Measurements from ENCODE around the gene RAB11FIP5. TPM values are rescaled to one million over a fixed set of nuclear protein-coding genes. Genes with fewer than 3 reads are reported as not detected.

RAB11FIP5 gene
- total and polyA plus RNA-seq, 3 experiments from 2014 or later = 2.7 to 10.4 (median 4.3) TPM

- DNase-seq = no peak
- Mint-ChIP-seq H3K4me3 (no peak overlapping the region), H3K9me3 (no peaks in the 10 kb centered on the region), H3K27me3 (peaks cover 1 to 4% of the 10 kb centered on the region in 2 donors), H3K27ac (peak overlapping the region in 1 of 8 donors; percentile 26), H3K4me1 (peaks cover 8 to 11% (median 9%) of the 10 kb centered on the region in 3 donors), H3K36me3 (no peaks in the 10 kb centered on the region)
- H3K4me1 ChIP-seq (ENCODE audit: insufficient read depth, low read length) = peaks cover 8% of the 10 kb centered on the region
- ChIA-PET CTCF (interaction anchor here (1.2 kb wide), 1 partner anchor 61 kb away, joined by 5 read pairs; no protein-coding TSS in a partner anchor), POLR2A (no interaction called here)
- no peaks in the 10 kb centered on the region for H3K9me3 ChIP-seq (ENCODE audit: low read length)
- H3K27ac ChIP-seq (ENCODE audit: low read depth, low read length) = no peak overlapping the region
- no peak overlapping the region for H3K4me3 ChIP-seq (ENCODE audit: low read length)
- H3K27me3 ChIP-seq (ENCODE audit: insufficient read depth, low read length, poor library complexity, severe bottlenecking) = no peaks in the 10 kb centered on the region
- H3K36me3 ChIP-seq (ENCODE audit: insufficient read depth, low read length) = no peaks in the 10 kb centered on the region
Measured at GRCh38 chr2:73116182-73116960, 3.6 kb upstream of the RAB11FIP5 start.

GRCh38 chr2:73114273-73114867, 1.6 kb upstream of the RAB11FIP5 start:
- peaks cover 12% of the 10 kb centered on the region for H3K4me1 ChIP-seq (ENCODE audit: insufficient read depth, low read length)
- Mint-ChIP-seq H3K27me3 (peaks cover 0 to 1% of the 10 kb centered on the region in 2 donors), H3K4me3 (peak overlapping the region; percentile 56 to 90 (median 73)), H3K9me3 (no peaks in the 10 kb centered on the region), H3K27ac (peak overlapping the region in 7 of 8 donors; percentile 5 to 79 (median 66)), H3K36me3 (no peaks in the 10 kb centered on the region), H3K4me1 (peaks cover 21 to 24% (median 22%) of the 10 kb centered on the region in 3 donors)
- DNase-seq = no peak
- no peak overlapping the region for H3K4me3 ChIP-seq (ENCODE audit: low read length)
- no peak overlapping the region for H3K27ac ChIP-seq (ENCODE audit: low read depth, low read length)
- H3K27me3 ChIP-seq (ENCODE audit: insufficient read depth, low read length, poor library complexity, severe bottlenecking) = no peaks in the 10 kb centered on the region
- ChIA-PET CTCF (interaction anchor here (4.0 kb wide), 1 partner anchor 63 kb away, joined by 15 read pairs; no protein-coding TSS in a partner anchor), POLR2A (interaction anchor here (0.6 kb wide), 1 partner anchor 165 kb away, joined by 3 read pairs; no protein-coding TSS in a partner anchor)
- H3K9me3 ChIP-seq (ENCODE audit: low read length) = no peaks in the 10 kb centered on the region
- H3K36me3 ChIP-seq (ENCODE audit: insufficient read depth, low read length) = no peaks in the 10 kb centered on the region

- Mint-ChIP-seq H3K27ac (peak overlapping the region in 7 of 8 donors; percentile 42 to 90 (median 73)), H3K4me1 (peaks cover 34 to 36% (median 36%) of the 10 kb centered on the region in 3 donors), H3K4me3 (peak overlapping the region; percentile 83 to 88 (median 86)), H3K36me3 (no peaks in the 10 kb centered on the region), H3K9me3 (no peaks in the 10 kb centered on the region), H3K27me3 (peaks cover 0 to 2% of the 10 kb centered on the region in 2 donors)
- ChIA-PET POLR2A (interaction anchor here (0.6 kb wide), 1 partner anchor 41 kb away, joined by 3 read pairs; the partner anchor contains the start of gene SFXN5), CTCF (interaction anchor here (1.0 to 4.0 kb wide), 6 partner anchors 12 to 225 kb away, joined by 3 to 15 read pairs (median 4); partner anchors contain the start of gene SPR)
- Histone ChIP-seq H3K4me3 (ENCODE audit: low read length) (peak overlapping the region; percentile 62), H3K27me3 (ENCODE audit: insufficient read depth, low read length, poor library complexity, severe bottlenecking) (no peaks in the 10 kb centered on the region), H3K9me3 (ENCODE audit: low read length) (no peaks in the 10 kb centered on the region), H3K4me1 (ENCODE audit: insufficient read depth, low read length) (peaks cover 12% of the 10 kb centered on the region), H3K27ac (ENCODE audit: low read depth, low read length) (peak overlapping the region; percentile 38), H3K36me3 (ENCODE audit: insufficient read depth, low read length) (no peaks in the 10 kb centered on the region)
- DNase-seq = peak in 3 of 5 donors; percentile 7 to 36 (median 32)
Measured at GRCh38 chr2:73112026-73112912, 479 bp downstream of the RAB11FIP5 start.

GRCh38 chr2:73111073-73112025, 1.4 kb downstream of the RAB11FIP5 start:
- Mint-ChIP-seq H3K9me3 (no peaks in the 10 kb centered on the region), H3K4me3 (peak overlapping the region; percentile 83 to 88 (median 86)), H3K36me3 (no peaks in the 10 kb centered on the region), H3K27me3 (peaks cover 0 to 2% of the 10 kb centered on the region in 2 donors), H3K27ac (peak overlapping the region in 7 of 8 donors; percentile 42 to 93 (median 74)), H3K4me1 (peaks cover 38 to 41% (median 40%) of the 10 kb centered on the region in 3 donors)
- Histone ChIP-seq H3K4me3 (ENCODE audit: low read length) (peak overlapping the region; percentile 62), H3K27ac (ENCODE audit: low read depth, low read length) (peak overlapping the region; percentile 38), H3K9me3 (ENCODE audit: low read length) (no peaks in the 10 kb centered on the region), H3K4me1 (ENCODE audit: insufficient read depth, low read length) (peaks cover 12% of the 10 kb centered on the region), H3K27me3 (ENCODE audit: insufficient read depth, low read length, poor library complexity, severe bottlenecking) (no peaks in the 10 kb centered on the region), H3K36me3 (ENCODE audit: insufficient read depth, low read length) (no peaks in the 10 kb centered on the region)
- DNase-seq = peak in 1 of 5 donors; percentile 12
- POLR2A ChIA-PET = no interaction called here
- CTCF ChIA-PET = interaction anchor here (1.0 to 4.0 kb wide), 7 partner anchors 11 to 101 kb away, joined by 3 to 15 read pairs (median 4); no protein-coding TSS in a partner anchor

- DNase-seq = no peak
- peaks cover 38 to 41% (median 40%) of the 10 kb centered on the region in 3 donors for H3K4me1 Mint-ChIP-seq
- peak overlapping the region; percentile 67 to 88 (median 85) for H3K4me3 Mint-ChIP-seq
- POLR2A ChIA-PET = no interaction called here
- peak overlapping the region in 6 of 8 donors; percentile 2 to 93 (median 66) for H3K27ac Mint-ChIP-seq
- no peak overlapping the region for H3K4me3 ChIP-seq (ENCODE audit: low read length)
- no peaks in the 10 kb centered on the region for H3K36me3 ChIP-seq (ENCODE audit: insufficient read depth, low read length)
- peaks cover 12% of the 10 kb centered on the region for H3K4me1 ChIP-seq (ENCODE audit: insufficient read depth, low read length)
- H3K9me3 ChIP-seq (ENCODE audit: low read length) = no peaks in the 10 kb centered on the region
- CTCF ChIA-PET = interaction anchor here (1.4 to 2.2 kb wide), 3 partner anchors 25 to 102 kb away, joined by 3 to 4 read pairs (median 4); no protein-coding TSS in a partner anchor
- no peaks in the 10 kb centered on the region for H3K9me3 Mint-ChIP-seq
- H3K27ac ChIP-seq (ENCODE audit: low read depth, low read length) = peak overlapping the region; percentile 4
- H3K27me3 ChIP-seq (ENCODE audit: insufficient read depth, low read length, poor library complexity, severe bottlenecking) = no peaks in the 10 kb centered on the region
- no peaks in the 10 kb centered on the region for H3K36me3 Mint-ChIP-seq
- H3K27me3 Mint-ChIP-seq = peaks cover 0 to 2% of the 10 kb centered on the region in 2 donors
Measured at GRCh38 chr2:73110168-73111072, 2.3 kb downstream of the RAB11FIP5 start.

GRCh38 chr2:73109431-73110167, 3.1 kb downstream of the RAB11FIP5 start:
- POLR2A ChIA-PET = no interaction called here
- H3K4me3 Mint-ChIP-seq = peak overlapping the region in 1 of 7 donors; percentile 84
- H3K9me3 ChIP-seq (ENCODE audit: low read length) = no peaks in the 10 kb centered on the region
- no peaks in the 10 kb centered on the region for H3K36me3 ChIP-seq (ENCODE audit: insufficient read depth, low read length)
- peaks cover 0 to 3% (median 0%) of the 10 kb centered on the region in 3 donors for H3K36me3 Mint-ChIP-seq
- H3K4me1 Mint-ChIP-seq = peaks cover 38 to 42% (median 41%) of the 10 kb centered on the region in 3 donors
- peak overlapping the region in 2 of 8 donors; percentile 47 to 68 for H3K27ac Mint-ChIP-seq
- CTCF ChIA-PET = interaction anchor here (1.7 kb wide), 2 partner anchors 24 to 68 kb away, joined by 4 read pairs; no protein-coding TSS in a partner anchor
- no peaks in the 10 kb centered on the region for H3K9me3 Mint-ChIP-seq
- peaks cover 12% of the 10 kb centered on the region for H3K4me1 ChIP-seq (ENCODE audit: insufficient read depth, low read length)
- no peak for DNase-seq
- H3K27me3 ChIP-seq (ENCODE audit: insufficient read depth, low read length, poor library complexity, severe bottlenecking) = no peaks in the 10 kb centered on the region
- peaks cover 0 to 2% of the 10 kb centered on the region in 2 donors for H3K27me3 Mint-ChIP-seq
- H3K4me3 ChIP-seq (ENCODE audit: low read length) = no peak overlapping the region
- no peak overlapping the region for H3K27ac ChIP-seq (ENCODE audit: low read depth, low read length)
